Subcutaneous abdominal adipose tissue (tissue), 5 donors: ENCODE data around the gene SRGAP1.

ENCODE experiments used
- H3K27ac ChIP-seq: one replicate; pipeline ENCODE4 v1.7.0; 2013; ENCODE audit warnings: low read depth, mild to moderate bottlenecking, inconsistent platforms, low read length, moderate library complexity
- H3K27me3 ChIP-seq, 5 donors: one replicate each; pipeline ENCODE4 v1.7.0; 2013; ENCODE audit warnings: low read length in 5 of 5, inconsistent platforms in 1 of 5; ENCODE audit not compliant: control insufficient read depth in 5 of 5, insufficient read depth in 4 of 5
- H3K36me3 ChIP-seq, 5 donors: one replicate each; pipeline ENCODE4 v1.7.0; 2013; ENCODE audit warnings: low read length in 5 of 5; ENCODE audit not compliant: control insufficient read depth in 5 of 5, insufficient read depth in 5 of 5
- H3K4me1 ChIP-seq, 5 donors: one replicate each; pipeline ENCODE4 v1.7.0; 2013; ENCODE audit warnings: low read length in 5 of 5, mild to moderate bottlenecking in 3 of 5, moderate library complexity in 1 of 5; ENCODE audit not compliant: control insufficient read depth in 5 of 5, insufficient read depth in 5 of 5
- H3K4me3 ChIP-seq, 5 donors: one replicate each; pipeline ENCODE4 v1.7.0; 2013; ENCODE audit warnings: low read length in 5 of 5, low read depth in 1 of 5
- H3K9ac ChIP-seq, 5 donors: one replicate each; pipeline ENCODE4 v1.7.0; 2013; ENCODE audit warnings: low read length in 5 of 5, mild to moderate bottlenecking in 4 of 5, moderate library complexity in 3 of 5
- H3K9me3 ChIP-seq, 5 donors: one replicate each; pipeline ENCODE4 v1.7.0; 2013; ENCODE audit warnings: low read length in 5 of 5; ENCODE audit not compliant: control insufficient read depth in 5 of 5
- donor health status: healthy.
- donor health status: healthy.
- donor health status: healthy.
- donor health status: healthy.
- donor health status: healthy.

The SRGAP1 gene

GRCh38 chr12:63898764-63899337 is 54.4 kb downstream of the SRGAP1 start:
- Histone ChIP-seq H3K27ac (no peak overlapping the region), H3K4me3 (no peak overlapping the region), H3K4me1 (peaks cover 0 to 13% (median 11%) of the 10 kb centered on the region in 5 donors), H3K27me3 (no peaks in the 10 kb centered on the region), H3K36me3 (no peaks in the 10 kb centered on the region), H3K9ac (no peak overlapping the region), H3K9me3 (no peaks in the 10 kb centered on the region)

- H3K9me3 ChIP-seq, result no peaks in the 10 kb centered on the region
- peak overlapping the region in 1 of 5 donors; percentile 20 for H3K4me3 ChIP-seq
- no peaks in the 10 kb centered on the region for H3K27me3 ChIP-seq
- H3K27ac ChIP-seq, result no peak overlapping the region
- H3K9ac ChIP-seq, result no peak overlapping the region
- peaks cover 0 to 13% (median 11%) of the 10 kb centered on the region in 5 donors for H3K4me1 ChIP-seq
- no peaks in the 10 kb centered on the region for H3K36me3 ChIP-seq
These were observed 54.9 kb downstream of the SRGAP1 start for GRCh38 chr12:63899396-63899795.

- Histone ChIP-seq H3K27me3 (no peaks in the 10 kb centered on the region), H3K36me3 (no peaks in the 10 kb centered on the region), H3K9ac (no peak overlapping the region), H3K4me1 (peaks cover 0 to 13% (median 11%) of the 10 kb centered on the region in 5 donors), H3K9me3 (peaks cover 0 to 7% (median 0%) of the 10 kb centered on the region in 5 donors), H3K4me3 (no peak overlapping the region), H3K27ac (no peak overlapping the region)
These were observed 56.7 kb downstream of the SRGAP1 start for GRCh38 chr12:63900922-63901793.

- Histone ChIP-seq H3K9ac (no peak overlapping the region), H3K27ac (no peak overlapping the region), H3K27me3 (no peaks in the 10 kb centered on the region), H3K9me3 (peaks cover 0 to 7% (median 0%) of the 10 kb centered on the region in 5 donors), H3K36me3 (no peaks in the 10 kb centered on the region), H3K4me3 (no peak overlapping the region), H3K4me1 (peaks cover 0 to 4% (median under 1%) of the 10 kb centered on the region in 5 donors)
These were observed 60.2 kb downstream of the SRGAP1 start for GRCh38 chr12:63904653-63905052.

GRCh38 chr12:63905544-63905943 is 61.0 kb downstream of the SRGAP1 start:
- Histone ChIP-seq H3K4me1 (peaks cover 0 to 4% (median 0%) of the 10 kb centered on the region in 5 donors), H3K4me3 (no peak overlapping the region), H3K27ac (no peak overlapping the region), H3K36me3 (no peaks in the 10 kb centered on the region), H3K27me3 (no peaks in the 10 kb centered on the region), H3K9me3 (peaks cover 0 to 7% (median 0%) of the 10 kb centered on the region in 5 donors), H3K9ac (no peak overlapping the region)

GRCh38 chr12:63906876-63907275 is 62.4 kb downstream of the SRGAP1 start:
- H3K27ac ChIP-seq, result no peak overlapping the region
- H3K9me3 ChIP-seq, result peaks cover 0 to 7% (median 0%) of the 10 kb centered on the region in 5 donors
- H3K4me3 ChIP-seq, result no peak overlapping the region
- H3K27me3 ChIP-seq, result no peaks in the 10 kb centered on the region
- peaks cover 0 to 5% (median 0%) of the 10 kb centered on the region in 5 donors for H3K4me1 ChIP-seq
- H3K9ac ChIP-seq, result no peak overlapping the region
- no peaks in the 10 kb centered on the region for H3K36me3 ChIP-seq

GRCh38 chr12:63907561-63907960 is 63.1 kb downstream of the SRGAP1 start:
- peaks cover 0 to 7% (median 0%) of the 10 kb centered on the region in 5 donors for H3K9me3 ChIP-seq
- no peaks in the 10 kb centered on the region for H3K27me3 ChIP-seq
- no peak overlapping the region for H3K4me3 ChIP-seq
- peaks cover 0 to 5% (median 0%) of the 10 kb centered on the region in 5 donors for H3K4me1 ChIP-seq
- H3K9ac ChIP-seq, result no peak overlapping the region
- no peak overlapping the region for H3K27ac ChIP-seq
- H3K36me3 ChIP-seq, result no peaks in the 10 kb centered on the region

- H3K9me3 ChIP-seq, result peaks cover 0 to 7% (median 0%) of the 10 kb centered on the region in 5 donors
- H3K27me3 ChIP-seq, result no peaks in the 10 kb centered on the region
- no peak overlapping the region for H3K27ac ChIP-seq
- no peaks in the 10 kb centered on the region for H3K36me3 ChIP-seq
- no peak overlapping the region for H3K9ac ChIP-seq
- peaks cover 0 to 6% (median 0%) of the 10 kb centered on the region in 5 donors for H3K4me1 ChIP-seq
- H3K4me3 ChIP-seq, result no peak overlapping the region
These were observed 65.2 kb downstream of the SRGAP1 start for GRCh38 chr12:63909746-63910145.

- Histone ChIP-seq H3K9ac (no peak overlapping the region), H3K9me3 (no peaks in the 10 kb centered on the region), H3K27me3 (no peaks in the 10 kb centered on the region), H3K4me1 (peaks cover 0 to 18% (median 11%) of the 10 kb centered on the region in 5 donors), H3K36me3 (no peaks in the 10 kb centered on the region), H3K27ac (no peak overlapping the region), H3K4me3 (no peak overlapping the region)
These were observed 66.8 kb downstream of the SRGAP1 start for GRCh38 chr12:63911341-63911740.

- Histone ChIP-seq H3K9me3 (no peaks in the 10 kb centered on the region), H3K27me3 (no peaks in the 10 kb centered on the region), H3K4me1 (peaks cover 1 to 28% (median 24%) of the 10 kb centered on the region in 5 donors), H3K9ac (no peak overlapping the region), H3K36me3 (no peaks in the 10 kb centered on the region), H3K4me3 (no peak overlapping the region), H3K27ac (no peak overlapping the region)
These were observed 68.2 kb downstream of the SRGAP1 start for GRCh38 chr12:63912651-63913050.
